Measurements from ENCODE around the gene POLN.

The POLN gene

GRCh38 chr4:2059726-2060602 is 182.0 kb downstream of the POLN start:
- peak in 1 of 3 experiments; percentile 20 for DNase-seq (ENCODE audit: low read depth in 3 of 3)

GRCh38 chr4:2059046-2059725 is 182.7 kb downstream of the POLN start, which contains the start of gene NAT8L:
Gene NAT8L (plus strand): TSS chr4:2059327. CDS start chr4:2059512, 185 bp downstream.
- DNase-seq (ENCODE audit: low read depth in 3 of 3), result peak in 1 of 3 experiments; percentile 15

- no peak for DNase-seq (ENCODE audit: low read depth in 3 of 3)
Observed at GRCh38 chr4:2058264-2059045, 183.5 kb downstream of the POLN start.

- no peak for DNase-seq (ENCODE audit: low read depth in 3 of 3)
Observed at GRCh38 chr4:2057382-2058065, 184.4 kb downstream of the POLN start.

GRCh38 chr4:2054217-2054616 is 187.7 kb downstream of the POLN start:
- DNase-seq (ENCODE audit: low read depth in 3 of 3), result no peak

- DNase-seq (ENCODE audit: low read depth in 3 of 3), result no peak
Observed at GRCh38 chr4:2051086-2051485, 190.8 kb downstream of the POLN start.

GRCh38 chr4:2049811-2050210 is 192.1 kb downstream of the POLN start:
- no peak for DNase-seq (ENCODE audit: low read depth in 3 of 3)

- DNase-seq (ENCODE audit: low read depth in 3 of 3), result no peak
Observed at GRCh38 chr4:2049381-2049780, 192.5 kb downstream of the POLN start.

- no peak for DNase-seq (ENCODE audit: low read depth in 3 of 3)
Observed at GRCh38 chr4:2048831-2049230, 193.1 kb downstream of the POLN start.

GRCh38 chr4:2047781-2048581 is 193.9 kb downstream of the POLN start:
- no peak for DNase-seq (ENCODE audit: low read depth in 3 of 3)

GRCh38 chr4:2047031-2047660 is 194.8 kb downstream of the POLN start:
- DNase-seq (ENCODE audit: low read depth in 3 of 3), result no peak

- DNase-seq (ENCODE audit: low read depth in 3 of 3), result no peak
Observed at GRCh38 chr4:2046031-2046961, 195.6 kb downstream of the POLN start.

- no peak for DNase-seq (ENCODE audit: low read depth in 3 of 3)
Observed at GRCh38 chr4:2045518-2045951, 196.4 kb downstream of the POLN start.

GRCh38 chr4:2044542-2045517 is 197.1 kb downstream of the POLN start:
- DNase-seq (ENCODE audit: low read depth in 3 of 3), result no peak

- no peak for DNase-seq (ENCODE audit: low read depth in 3 of 3)
Observed at GRCh38 chr4:2044119-2044485, 197.8 kb downstream of the POLN start.

- DNase-seq (ENCODE audit: low read depth in 3 of 3), result no peak
Observed at GRCh38 chr4:2043396-2044118, 198.4 kb downstream of the POLN start.

- DNase-seq (ENCODE audit: low read depth in 3 of 3), result no peak
Observed at GRCh38 chr4:2042947-2043395, 198.9 kb downstream of the POLN start.
